HG03039 (cell line): ENCODE results near the gene SLC25A5.
"Not testable (repeated sequence)": the region's sequence is repeated elsewhere in the genome, so short reads cannot be mapped to it uniquely, and the experiment has no call there.

Experiments used
- ATAC-seq: cut with Tn5 transposase; IDR thresholded peaks from one replicate; pipeline ENCODE4 v1.9.1; 2021; ENCODE audit warnings: mild to moderate bottlenecking, moderate library complexity; ENCODE audit not compliant: unreplicated experiment

The SLC25A5 gene

GRCh38 chrX:119467842-119468550 lies at the start of gene SLC25A5:
Gene SLC25A5 (plus strand): TSS chrX:119468444. CDS start chrX:119468516, 72 bp downstream.
- peak; percentile 85 for ATAC-seq

- ATAC-seq: no peak
Measured at GRCh38 chrX:119419146-119419545, 49.1 kb upstream of the SLC25A5 start.

- ATAC-seq: no peak
Measured at GRCh38 chrX:119419898-119420297, 48.3 kb upstream of the SLC25A5 start.

GRCh38 chrX:119421016-119421705 lies 47.1 kb upstream of the SLC25A5 start:
- ATAC-seq: no peak

GRCh38 chrX:119423631-119424030 lies 44.6 kb upstream of the SLC25A5 start:
- ATAC-seq: no peak

- no peak for ATAC-seq
Measured at GRCh38 chrX:119424999-119425398, 43.2 kb upstream of the SLC25A5 start.

- ATAC-seq: peak; percentile 65
Measured at GRCh38 chrX:119427024-119427794, 41.0 kb upstream of the SLC25A5 start.

- no peak for ATAC-seq
Measured at GRCh38 chrX:119427795-119428185, 40.5 kb upstream of the SLC25A5 start.

- no peak for ATAC-seq
Measured at GRCh38 chrX:119429471-119429870, 38.8 kb upstream of the SLC25A5 start.

- not testable (repeated sequence) for ATAC-seq
Measured at GRCh38 chrX:119441295-119441694, 26.9 kb upstream of the SLC25A5 start.

GRCh38 chrX:119442286-119442685 lies 26.0 kb upstream of the SLC25A5 start:
- ATAC-seq: no peak

GRCh38 chrX:119453202-119453601 lies 15.0 kb upstream of the SLC25A5 start:
- ATAC-seq: no peak

GRCh38 chrX:119455264-119455663 lies 13.0 kb upstream of the SLC25A5 start:
- no peak for ATAC-seq

GRCh38 chrX:119459181-119459580 lies 9.1 kb upstream of the SLC25A5 start:
- no peak for ATAC-seq

- ATAC-seq: no peak
Measured at GRCh38 chrX:119465555-119465954, 2.7 kb upstream of the SLC25A5 start.

- ATAC-seq: no peak
Measured at GRCh38 chrX:119466970-119467369, 1.3 kb upstream of the SLC25A5 start.

- no peak for ATAC-seq
Measured at GRCh38 chrX:119467433-119467832, 811 bp upstream of the SLC25A5 start.

- peak; percentile 60 for ATAC-seq
Measured at GRCh38 chrX:119468551-119469312, 488 bp downstream of the SLC25A5 start.

GRCh38 chrX:119469313-119469635 lies 1.0 kb downstream of the SLC25A5 start:
- no peak for ATAC-seq

- ATAC-seq: no peak
Measured at GRCh38 chrX:119474615-119475388, 6.6 kb downstream of the SLC25A5 start.
